HCT116 (cell line): ENCODE results near the gene NFE2L2. TPM values are rescaled to one million over a fixed set of nuclear protein-coding genes. Genes with fewer than 3 reads are reported as not detected.

Source experiments
- ATAC-seq: fragments of 200-7000 bp; cut with Tn5 transposase; 2 replicates; pipeline ENCODE4 v1.9.1; 2020; ENCODE audit warnings: mild to moderate bottlenecking, moderate library complexity
- BruUV-seq: library from RNA; stranded (reverse); fragments of 400-500 nt; replicated peaks from 2 replicates; lab custom pipeline; 2021; lab: Mats Ljungman, UMichigan
- CTCF ChIA-PET: fragments of 300-600 bp; sonication (Branson Sonifier 250); formaldehyde crosslinking; loops from one replicate; lab custom pipeline; 2021; ENCODE audit warnings: antibody characterized with exemption; lab: Charles Lee
- POLR2A ChIA-PET: fragments of 300-600, 350-600 bp; sonication (Branson Sonifier 250); formaldehyde crosslinking; loops from one replicate; lab custom pipeline; 2021; ENCODE audit warnings: antibody characterized with exemption; lab: Charles Lee
- RAD21 ChIA-PET, 2 experiments: fragments of 300-600 bp; sonication (Branson Sonifier 250); formaldehyde crosslinking; loops; one replicate each; lab custom pipeline; 2023; ENCODE audit warnings: low total read pairs in 2 of 2; ENCODE audit not compliant: uncharacterized antibody in 2 of 2, unreplicated experiment in 2 of 2, low non-redundant PET in 1 of 2; lab: Charles Lee
- DNase-seq: peaks from one replicate; pipeline ENCODE4 v3.0.0-alpha.2; 2010; ENCODE audit warnings: low read depth, low spot score
- H2AFZ ChIP-seq: fragments of 200-600 bp; shearing (Covaris generic), sonication (generic); 2 replicates; pipeline ENCODE4 v1.6.1; 2017; ENCODE audit warnings: low read depth, mixed run types, mixed read lengths, antibody characterized with exemption, low read length; ENCODE audit not compliant: poor library complexity, severe bottlenecking
- H3K27ac ChIP-seq: 2 replicates; pipeline ENCODE4 v1.5.1; 2012; ENCODE audit warnings: low read depth, low read length
- H3K27me3 ChIP-seq: fragments of 200-600 bp; sonication (generic); 2 replicates; pipeline ENCODE4 v1.6.1; 2016; ENCODE audit warnings: mixed run types, low read length, mixed read lengths; ENCODE audit not compliant: insufficient read depth
- H3K36me3 ChIP-seq, 2 experiments: fragments of 200-500 bp in 1 of 2; fragments of 200-600 bp in 1 of 2; sonication (Bioruptor generic) in 1 of 2; sonication (generic) in 1 of 2; 2 replicates each; pipeline versions ENCODE4 v1.5.1 to v1.6.1; 2014 to 2016; ENCODE audit warnings: low read length in 2 of 2, inconsistent platforms in 1 of 2, mixed read lengths in 1 of 2, mixed run types in 1 of 2; ENCODE audit not compliant: insufficient read depth in 2 of 2, control insufficient read depth in 1 of 2
- H3K4me1 ChIP-seq, 2 experiments: fragments of 200-600 bp in 1 of 2; sonication (generic) in 1 of 2; 2 replicates each; pipeline versions ENCODE4 v1.5.1 to v1.6.1; 2012 to 2017; ENCODE audit warnings: low read length in 2 of 2, inconsistent platforms in 1 of 2, mild to moderate bottlenecking in 1 of 2, mixed read lengths in 1 of 2, mixed run types in 1 of 2, moderate library complexity in 1 of 2; ENCODE audit not compliant: insufficient read depth in 2 of 2, control insufficient read depth in 1 of 2
- H3K4me2 ChIP-seq: fragments of 200-600 bp; sonication (generic); 2 replicates; pipeline ENCODE4 v1.6.1; 2017; ENCODE audit warnings: mixed run types, low read length, mixed read lengths
- H3K4me3 ChIP-seq, 2 experiments: fragments of 200-600 bp in 1 of 2; sonication (generic) in 1 of 2; replicated peaks in 1 of 2; 2 replicates each; pipeline ENCODE4 v1.5.1; 2011 to 2016; ENCODE audit warnings: low read length in 2 of 2, control low read depth in 1 of 2, low read depth in 1 of 2, mild to moderate bottlenecking in 1 of 2, mixed read lengths in 1 of 2, mixed run types in 1 of 2
- H3K79me2 ChIP-seq: fragments of 200-600 bp; sonication (generic); 2 replicates; pipeline ENCODE4 v1.6.1; 2017; ENCODE audit warnings: mild to moderate bottlenecking, mixed run types, low read length, moderate library complexity, mixed read lengths; ENCODE audit not compliant: insufficient read depth
- H3K9ac ChIP-seq: fragments of 200-600 bp; sonication (generic); 2 replicates; pipeline ENCODE4 v1.6.1; 2016; ENCODE audit warnings: low read length, mixed read lengths
- H3K9me2 ChIP-seq: fragments of 200-600 bp; sonication (generic), shearing (Covaris generic); 2 replicates; pipeline ENCODE4 v1.6.1; 2017; ENCODE audit warnings: mixed run types, mild to moderate bottlenecking, moderate library complexity; ENCODE audit not compliant: insufficient read depth
- H3K9me3 ChIP-seq, 2 experiments: fragments of 200-500 bp in 1 of 2; fragments of 200-600 bp in 1 of 2; sonication (Bioruptor generic) in 1 of 2; sonication (generic) in 1 of 2; 2 replicates each; pipeline ENCODE4 v1.6.1; 2014 to 2017; ENCODE audit warnings: low read length in 2 of 2, mixed read lengths in 2 of 2, inconsistent platforms in 1 of 2, low read depth in 1 of 2, mild to moderate bottlenecking in 1 of 2, mixed run types in 1 of 2, moderate library complexity in 1 of 2; ENCODE audit not compliant: control insufficient read depth in 1 of 2, insufficient read depth in 1 of 2
- H4K20me1 ChIP-seq: fragments of 200-600 bp; sonication (generic), shearing (Covaris generic); 2 replicates; pipeline ENCODE4 v1.6.1; 2017; ENCODE audit warnings: mixed run types, mild to moderate bottlenecking, moderate library complexity; ENCODE audit not compliant: insufficient read depth
- CTCF ChIP-seq, 3 experiments: fragments of 200-600 bp in 1 of 3; sonication (generic) in 1 of 3; IDR thresholded peaks in 2 of 3; conservative IDR thresholded peaks in 1 of 3; 2 replicates each; pipeline ENCODE4 v1.5.1; 2012 to 2017; ENCODE audit warnings: low read depth in 2 of 3, low read length in 2 of 3, antibody characterized with exemption in 1 of 3, borderline replicate concordance in 1 of 3, control low read depth in 1 of 3, mild to moderate bottlenecking in 1 of 3, mixed read lengths in 1 of 3, mixed run types in 1 of 3, moderate library complexity in 1 of 3; ENCODE audit not compliant: insufficient read depth in 1 of 3
- ELF1 ChIP-seq: IDR thresholded peaks from 2 replicates; pipeline ENCODE4 v1.6.1; 2012; ENCODE audit warnings: low read depth, borderline replicate concordance
- JUND ChIP-seq: IDR thresholded peaks from 2 replicates; pipeline ENCODE4 v1.6.1; 2012
- MAX ChIP-seq: IDR thresholded peaks from 2 replicates; pipeline ENCODE4 v1.6.1; 2012
- POLR2AphosphoS5 ChIP-seq: IDR thresholded peaks from 2 replicates; pipeline ENCODE4 v1.6.1; 2011; ENCODE audit warnings: mild to moderate bottlenecking, low read depth, low read length, moderate library complexity
- intact Hi-C: fragments of 100-400 bp; cut with micrococcal nuclease; formaldehyde crosslinking; loops from 2 replicates; pipeline ENCODE4 v1.10.0; 2022
- total RNA-seq: library from RNA; stranded (reverse); gene quantifications from one replicate; pipeline ENCODE4 v1.2.1, GENCODE V29; 2021; ENCODE audit not compliant: unreplicated experiment

The NFE2L2 gene
- total RNA-seq, 1 experiment from 2014 or later, result 106 TPM

GRCh38 chr2:177235855-177236437 lies 28.6 kb downstream of the NFE2L2 start:
- Histone ChIP-seq H3K27me3 (no peaks in the 10 kb centered on the region), H2AFZ (no peak overlapping the region), H3K9ac (no peak overlapping the region)
- CTCF ChIA-PET, result no interaction called here
- DNase-seq, result no peak
- intact Hi-C loops, result no loop called here
- TF ChIP-seq MAX (no peak), CTCF (IDR thresholded peaks at IDR 0.05 in 2 of 3, conservative IDR thresholded peaks at IDR 0.05 in 1 of 3; ENCODE audit: borderline replicate concordance in 1 of 3, insufficient read depth in 1 of 3, low read depth in 2 of 3, low read length in 2 of 3) (no peak), POLR2AphosphoS5 (no peak)
- TF ChIP-seq, all 23 proteins: peak for 0
- H3K36me3 ChIP-seq, result peaks cover 29 to 33% of the 10 kb centered on the region in 2 experiments
- H3K9me2 ChIP-seq, result no peaks in the 10 kb centered on the region
- peaks cover 12 to 13% of the 10 kb centered on the region in 2 experiments for H3K4me1 ChIP-seq
- H3K9me3 ChIP-seq, result no peaks in the 10 kb centered on the region
- ChIA-PET RAD21 (interaction anchor here in 1 of 2 experiments (0.7 kb wide), 1 partner anchor 11 kb away, joined by 3 read pairs; no protein-coding TSS in a partner anchor), POLR2A (no interaction called here)
- no TSS peak for BruUV-seq
- H3K4me3 ChIP-seq, result no peak overlapping the region
- no peak overlapping the region for H3K4me2 ChIP-seq
- H3K79me2 ChIP-seq, result peaks cover 94% of the 10 kb centered on the region
- no peak for ATAC-seq
- H4K20me1 ChIP-seq, result peaks cover 7% of the 10 kb centered on the region; the same call in 1 of the 2 replicates
- no peak overlapping the region for H3K27ac ChIP-seq

- intact Hi-C loops, result no loop called here
- no peaks in the 10 kb centered on the region for H3K9me2 ChIP-seq
- no TSS peak for BruUV-seq
- DNase-seq (no peak), ATAC-seq (no peak)
- no peak for TF ChIP-seq ELF1
- 0 out of 2 replicates have a peak, but pooled peaks have one; percentile 6 for TF ChIP-seq JUND
- no peak overlapping the region for H3K4me3 ChIP-seq
- no peak overlapping the region for H2AFZ ChIP-seq
- no peak overlapping the region for H3K4me2 ChIP-seq
- no peak overlapping the region for H3K9ac ChIP-seq
- no peak overlapping the region for H3K27ac ChIP-seq
- peaks cover 77% of the 10 kb centered on the region for H3K79me2 ChIP-seq
- ChIA-PET RAD21 (no interaction called here), CTCF (no interaction called here), POLR2A (no interaction called here)
- no peaks in the 10 kb centered on the region for H3K4me1 ChIP-seq
- H3K9me3 ChIP-seq, result no peaks in the 10 kb centered on the region
- peaks cover 34 to 39% of the 10 kb centered on the region in 2 experiments for H3K36me3 ChIP-seq
- peaks cover 7% of the 10 kb centered on the region; the same call in 1 of the 2 replicates for H4K20me1 ChIP-seq
- H3K27me3 ChIP-seq, result no peaks in the 10 kb centered on the region
Measured at GRCh38 chr2:177234267-177234666, 30.3 kb downstream of the NFE2L2 start.
